ENCODE results near the gene OVCA2.

- TF ChIP-seq POLR2A (IDR thresholded peaks at IDR 0.05; ENCODE audit: low read depth, low read length) (no peak), TAF1 (IDR thresholded peaks at IDR 0.05; ENCODE audit: borderline replicate concordance, low read depth, low read length) (no peak)
Observed at GRCh38 chr17:2042390-2042847, 597 bp downstream of the OVCA2 start.

Measured in GM12892 (cell line).